Lower leg skin (tissue), 4 donors: ENCODE data around the gene STARD8. TPM values are rescaled to one million over a fixed set of nuclear protein-coding genes. Genes with fewer than 3 reads are reported as not detected.

Experiments
- DNase-seq, 2 donors: peaks; one replicate each; pipeline ENCODE4 v3.0.0-alpha.2; 2019; ENCODE audit warnings: low spot score in 2 of 2
- H3K4me3 ChIP-seq: fragments of 200-600 bp; sonication (generic); 2 replicates; pipeline ENCODE4 v1.5.1; 2017; ENCODE audit warnings: mild to moderate bottlenecking, low read depth; ENCODE audit not compliant: poor library complexity, severe bottlenecking
- CTCF ChIP-seq, 3 donors: fragments of 450-650 bp; IDR thresholded peaks; one replicate each; pipeline ENCODE4 v1.5.1; 2016; ENCODE audit warnings: antibody characterized with exemption in 3 of 3, mild to moderate bottlenecking in 3 of 3, moderate library complexity in 2 of 3
- POLR2A ChIP-seq, 2 donors: fragments of 450-650 bp; IDR thresholded peaks; one replicate each; pipeline ENCODE4 v1.6.1; 2016 to 2017; ENCODE audit warnings: antibody characterized with exemption in 2 of 2, mild to moderate bottlenecking in 1 of 2, moderate library complexity in 1 of 2
- WGBS, 2 donors: methylation state at CpG; one replicate each; pipeline ENCODE4 v1.1.5; 2018; 5-methylcytosine and 5-hydroxymethylcytosine counted together
- intact Hi-C: fragments of 100-400 bp; cut with DNase I; formaldehyde crosslinking; loops from one replicate; pipeline ENCODE4 v1.15.0; 2023; ENCODE audit warnings: low total_unique reads
- total RNA-seq, 4 donors: library from RNA; depleted of rRNA; stranded (reverse); fragments of >200 nt; gene quantifications; one replicate each; pipeline ENCODE4 v1.1.0, GENCODE V29; 2016

STARD8 gene
- total RNA-seq, 4 donors from 2014 or later, result 1.4 to 6.0 (median 2.5) TPM

GRCh38 chrX:68672581-68673318 lies 25.3 kb downstream of the STARD8 start:
- intact Hi-C loops, result no loop called here
- DNase-seq, result no peak
- 54 to 61% methylated on average over 3 of the region's 3 CpGs for WGBS, 2 donors
- TF ChIP-seq CTCF (IDR thresholded peaks at IDR 0.05) (no peak), POLR2A (IDR thresholded peaks at IDR 0.05) (no peak)
- no peak overlapping the region for H3K4me3 ChIP-seq

DNA sequence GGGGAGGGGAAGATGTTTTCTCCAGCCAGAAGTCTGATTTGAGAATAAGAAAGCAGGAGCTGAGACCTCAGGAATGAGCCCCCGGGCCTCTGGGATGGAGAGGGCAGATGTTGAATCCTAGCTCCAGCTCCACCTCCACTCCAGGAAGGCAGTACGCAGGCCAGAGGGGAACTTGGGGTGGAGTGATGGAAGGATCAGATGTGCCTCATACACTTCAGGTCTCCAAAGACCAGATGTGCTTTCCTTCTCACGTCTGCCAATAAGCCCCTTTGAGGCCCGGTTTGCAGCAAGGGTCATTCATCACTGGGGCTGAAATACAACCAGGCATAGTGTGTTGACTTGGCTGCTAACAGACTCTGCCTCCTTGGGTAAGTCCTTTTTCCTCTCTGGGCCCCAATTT lies 28.1 kb downstream of the STARD8 start:
- WGBS, 2 donors, result 77 to 87% methylated on average over 4 of the region's 4 CpGs
- TF ChIP-seq POLR2A (IDR thresholded peaks at IDR 0.05), result no peak
- TF ChIP-seq CTCF (IDR thresholded peaks at IDR 0.05), result no peak
- intact Hi-C loops, result no loop called here
- H3K4me3 ChIP-seq, result no peak overlapping the region
- DNase-seq, result no peak

- 49 to 63% methylated on average over 3 of the region's 3 CpGs for WGBS, 2 donors
- DNase-seq, result no peak
- intact Hi-C loops, result no loop called here
- H3K4me3 ChIP-seq, result no peak overlapping the region
- TF ChIP-seq CTCF (IDR thresholded peaks at IDR 0.05) (no peak), POLR2A (IDR thresholded peaks at IDR 0.05) (no peak)
Measured at GRCh38 chrX:68676335-68676734, 28.9 kb downstream of the STARD8 start.

DNA sequence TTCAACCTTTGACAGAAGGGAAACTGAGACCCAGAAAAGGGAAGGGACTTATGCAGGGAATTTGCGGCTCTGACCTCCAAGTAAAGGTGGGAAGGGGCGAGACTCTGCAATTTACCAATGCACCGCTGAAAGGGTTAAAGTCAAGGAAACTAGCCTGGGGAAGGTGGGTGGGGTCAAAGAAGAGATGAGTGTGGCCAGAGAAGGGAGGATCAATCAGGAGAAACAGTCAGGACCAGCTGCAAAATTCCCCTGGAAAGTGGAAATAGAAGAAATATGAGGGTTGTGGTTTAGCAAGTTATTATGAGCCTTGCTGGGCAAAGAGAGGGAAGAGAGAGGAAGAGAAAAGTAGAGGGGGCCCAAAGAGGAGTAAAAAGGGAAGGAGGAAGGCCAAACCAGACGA lies 30.5 kb downstream of the STARD8 start:
- DNase-seq, result no peak
- H3K4me3 ChIP-seq, result no peak overlapping the region
- intact Hi-C loops, result no loop called here
- WGBS, 2 donors, result 54 to 71% methylated on average over 4 of the region's 4 CpGs
- no peak for TF ChIP-seq POLR2A (IDR thresholded peaks at IDR 0.05)
- TF ChIP-seq CTCF (IDR thresholded peaks at IDR 0.05), result no peak

- WGBS, 2 donors, result 68 to 74% methylated on average over 2 of the region's 2 CpGs
- H3K4me3 ChIP-seq, result no peak overlapping the region
- no peak for DNase-seq
- TF ChIP-seq POLR2A (IDR thresholded peaks at IDR 0.05), result no peak
- intact Hi-C loops, result no loop called here
Measured at GRCh38 chrX:68681443-68681941, 34.0 kb downstream of the STARD8 start.

- 60 to 84% methylated on average over 3 of the region's 3 CpGs for WGBS, 2 donors
- H3K4me3 ChIP-seq, result no peak overlapping the region
- intact Hi-C loops, result no loop called here
- no peak for DNase-seq
- no peak for TF ChIP-seq CTCF (IDR thresholded peaks at IDR 0.05)
- TF ChIP-seq POLR2A (IDR thresholded peaks at IDR 0.05), result no peak
Measured at GRCh38 chrX:68682790-68683189, 35.3 kb downstream of the STARD8 start.
